HCT116 (cell line): Measurements from ENCODE around the gene RAB40C.

Experiments
- CEBPB ChIP-seq: IDR thresholded peaks from 2 replicates; pipeline ENCODE4 v1.6.1; 2012; ENCODE audit warnings: low read depth
- EGR1 ChIP-seq: IDR thresholded peaks from 2 replicates; pipeline ENCODE4 v1.6.1; 2012; ENCODE audit warnings: low read depth
- EZH2 ChIP-seq: fragments of 200-600 bp; sonication (generic); IDR thresholded peaks from 2 replicates; pipeline ENCODE4 v1.6.1; 2017; ENCODE audit warnings: antibody characterized with exemption, mixed run types
- EZH2phosphoT487 ChIP-seq: fragments of 200-600 bp; IDR thresholded peaks from 2 replicates; pipeline ENCODE4 v1.6.1; 2018; ENCODE audit warnings: antibody characterized with exemption, borderline replicate concordance
- JUND ChIP-seq: IDR thresholded peaks from 2 replicates; pipeline ENCODE4 v1.6.1; 2012
- POLR2A ChIP-seq: IDR thresholded peaks from 2 replicates; pipeline ENCODE4 v1.7.0; 2011; ENCODE audit warnings: borderline replicate concordance; ENCODE audit not compliant: insufficient read depth, insufficient read length; ENCODE audit errors: extremely low read depth
- POLR2AphosphoS5 ChIP-seq: IDR thresholded peaks from 2 replicates; pipeline ENCODE4 v1.6.1; 2011; ENCODE audit warnings: mild to moderate bottlenecking, low read depth, low read length, moderate library complexity
- SRF ChIP-seq: IDR thresholded peaks from 2 replicates; pipeline ENCODE4 v1.6.1; 2012; ENCODE audit warnings: low read depth
- YY1 ChIP-seq: IDR thresholded peaks from 2 replicates; pipeline ENCODE4 v1.6.1; 2011; ENCODE audit warnings: low read length, low read depth, moderate library complexity, mild to moderate bottlenecking; ENCODE audit not compliant: insufficient replicate concordance; ENCODE audit errors: extremely low read depth
- ZFX ChIP-seq: fragments of 450-650 bp; IDR thresholded peaks from 2 replicates; pipeline ENCODE4 v1.6.1; 2017
- TF ChIP-seq, protein P1 (sequence below), 3 experiments: fragments of 200-600 bp in 1 of 3; sonication (generic) in 1 of 3; IDR thresholded peaks in 2 of 3; conservative IDR thresholded peaks in 1 of 3; 2 replicates each; pipeline ENCODE4 v1.5.1; 2012 to 2017; ENCODE audit warnings: low read depth in 2 of 3, low read length in 2 of 3, antibody characterized with exemption in 1 of 3, borderline replicate concordance in 1 of 3, control low read depth in 1 of 3, mild to moderate bottlenecking in 1 of 3, mixed read lengths in 1 of 3, mixed run types in 1 of 3, moderate library complexity in 1 of 3; ENCODE audit not compliant: insufficient read depth in 1 of 3
- TF ChIP-seq, protein P2 (sequence below): IDR thresholded peaks from 2 replicates; pipeline ENCODE4 v1.6.1; 2012; ENCODE audit warnings: low read depth
- TF ChIP-seq, protein P3 (sequence below): IDR thresholded peaks from 2 replicates; pipeline ENCODE4 v1.6.1; 2012
- TF ChIP-seq, protein P4 (sequence below): IDR thresholded peaks from 2 replicates; pipeline ENCODE4 v1.6.1; 2011; ENCODE audit warnings: mild to moderate bottlenecking, low read length, moderate library complexity; ENCODE audit not compliant: insufficient replicate concordance; ENCODE audit errors: extremely low read depth

DNA sequence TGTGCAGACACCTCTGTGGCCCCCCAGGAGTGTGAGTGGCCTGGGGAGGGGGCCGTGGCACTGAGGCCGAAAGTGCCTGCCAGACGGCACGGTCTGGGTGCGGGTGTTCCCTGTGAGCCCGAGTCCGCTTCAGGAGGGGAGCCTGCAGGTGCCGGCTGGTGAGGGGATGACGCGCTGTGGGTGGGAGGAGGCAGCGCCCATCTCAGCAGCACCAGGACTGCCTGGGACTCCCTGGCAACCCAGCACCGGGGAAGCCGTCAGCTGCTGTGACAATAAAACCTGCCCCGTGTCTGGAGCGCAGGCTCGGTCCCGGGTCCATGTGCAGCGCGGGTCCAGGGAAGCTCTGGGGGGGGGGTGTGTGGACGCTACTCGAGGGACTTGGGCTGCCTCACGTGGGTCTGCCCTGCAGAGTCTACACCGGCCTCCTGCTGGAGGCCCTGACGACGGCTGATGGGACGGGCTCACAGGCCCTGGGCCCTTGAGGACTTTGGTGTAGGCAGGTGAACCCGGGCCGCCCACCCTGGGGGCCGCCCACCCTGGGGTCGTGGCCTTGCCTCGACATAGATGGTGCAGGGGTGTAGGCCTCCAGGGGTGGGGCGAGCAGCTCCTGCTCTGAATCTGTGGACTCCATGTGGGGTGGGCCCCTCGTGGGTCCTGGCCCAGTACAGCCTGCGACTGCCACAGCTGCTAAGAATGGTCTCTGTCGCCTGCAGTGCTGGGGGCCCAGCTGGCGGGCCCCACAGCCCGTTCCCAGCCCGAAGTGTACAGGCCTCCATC, 5.9 kb upstream of the RAB40C start:
- TF ChIP-seq, protein P1, sequence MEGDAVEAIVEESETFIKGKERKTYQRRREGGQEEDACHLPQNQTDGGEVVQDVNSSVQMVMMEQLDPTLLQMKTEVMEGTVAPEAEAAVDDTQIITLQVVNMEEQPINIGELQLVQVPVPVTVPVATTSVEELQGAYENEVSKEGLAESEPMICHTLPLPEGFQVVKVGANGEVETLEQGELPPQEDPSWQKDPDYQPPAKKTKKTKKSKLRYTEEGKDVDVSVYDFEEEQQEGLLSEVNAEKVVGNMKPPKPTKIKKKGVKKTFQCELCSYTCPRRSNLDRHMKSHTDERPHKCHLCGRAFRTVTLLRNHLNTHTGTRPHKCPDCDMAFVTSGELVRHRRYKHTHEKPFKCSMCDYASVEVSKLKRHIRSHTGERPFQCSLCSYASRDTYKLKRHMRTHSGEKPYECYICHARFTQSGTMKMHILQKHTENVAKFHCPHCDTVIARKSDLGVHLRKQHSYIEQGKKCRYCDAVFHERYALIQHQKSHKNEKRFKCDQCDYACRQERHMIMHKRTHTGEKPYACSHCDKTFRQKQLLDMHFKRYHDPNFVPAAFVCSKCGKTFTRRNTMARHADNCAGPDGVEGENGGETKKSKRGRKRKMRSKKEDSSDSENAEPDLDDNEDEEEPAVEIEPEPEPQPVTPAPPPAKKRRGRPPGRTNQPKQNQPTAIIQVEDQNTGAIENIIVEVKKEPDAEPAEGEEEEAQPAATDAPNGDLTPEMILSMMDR (IDR thresholded peaks at IDR 0.05 in 2 of 3, conservative IDR thresholded peaks at IDR 0.05 in 1 of 3; ENCODE audit: borderline replicate concordance in 1 of 3, insufficient read depth in 1 of 3, low read depth in 2 of 3, low read length in 2 of 3), result no peak
- TF ChIP-seq POLR2A (no peak), EZH2phosphoT487 (no peak), YY1 (no peak), SRF (no peak), CEBPB (no peak), JUND (no peak), POLR2AphosphoS5 (no peak), EGR1 (no peak), EZH2 (no peak), ZFX (no peak)
- TF ChIP-seq, protein P2, sequence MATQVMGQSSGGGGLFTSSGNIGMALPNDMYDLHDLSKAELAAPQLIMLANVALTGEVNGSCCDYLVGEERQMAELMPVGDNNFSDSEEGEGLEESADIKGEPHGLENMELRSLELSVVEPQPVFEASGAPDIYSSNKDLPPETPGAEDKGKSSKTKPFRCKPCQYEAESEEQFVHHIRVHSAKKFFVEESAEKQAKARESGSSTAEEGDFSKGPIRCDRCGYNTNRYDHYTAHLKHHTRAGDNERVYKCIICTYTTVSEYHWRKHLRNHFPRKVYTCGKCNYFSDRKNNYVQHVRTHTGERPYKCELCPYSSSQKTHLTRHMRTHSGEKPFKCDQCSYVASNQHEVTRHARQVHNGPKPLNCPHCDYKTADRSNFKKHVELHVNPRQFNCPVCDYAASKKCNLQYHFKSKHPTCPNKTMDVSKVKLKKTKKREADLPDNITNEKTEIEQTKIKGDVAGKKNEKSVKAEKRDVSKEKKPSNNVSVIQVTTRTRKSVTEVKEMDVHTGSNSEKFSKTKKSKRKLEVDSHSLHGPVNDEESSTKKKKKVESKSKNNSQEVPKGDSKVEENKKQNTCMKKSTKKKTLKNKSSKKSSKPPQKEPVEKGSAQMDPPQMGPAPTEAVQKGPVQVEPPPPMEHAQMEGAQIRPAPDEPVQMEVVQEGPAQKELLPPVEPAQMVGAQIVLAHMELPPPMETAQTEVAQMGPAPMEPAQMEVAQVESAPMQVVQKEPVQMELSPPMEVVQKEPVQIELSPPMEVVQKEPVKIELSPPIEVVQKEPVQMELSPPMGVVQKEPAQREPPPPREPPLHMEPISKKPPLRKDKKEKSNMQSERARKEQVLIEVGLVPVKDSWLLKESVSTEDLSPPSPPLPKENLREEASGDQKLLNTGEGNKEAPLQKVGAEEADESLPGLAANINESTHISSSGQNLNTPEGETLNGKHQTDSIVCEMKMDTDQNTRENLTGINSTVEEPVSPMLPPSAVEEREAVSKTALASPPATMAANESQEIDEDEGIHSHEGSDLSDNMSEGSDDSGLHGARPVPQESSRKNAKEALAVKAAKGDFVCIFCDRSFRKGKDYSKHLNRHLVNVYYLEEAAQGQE, result no peak
- TF ChIP-seq, protein P3, sequence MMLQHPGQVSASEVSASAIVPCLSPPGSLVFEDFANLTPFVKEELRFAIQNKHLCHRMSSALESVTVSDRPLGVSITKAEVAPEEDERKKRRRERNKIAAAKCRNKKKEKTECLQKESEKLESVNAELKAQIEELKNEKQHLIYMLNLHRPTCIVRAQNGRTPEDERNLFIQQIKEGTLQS, result no peak
- TF ChIP-seq, protein P4, sequence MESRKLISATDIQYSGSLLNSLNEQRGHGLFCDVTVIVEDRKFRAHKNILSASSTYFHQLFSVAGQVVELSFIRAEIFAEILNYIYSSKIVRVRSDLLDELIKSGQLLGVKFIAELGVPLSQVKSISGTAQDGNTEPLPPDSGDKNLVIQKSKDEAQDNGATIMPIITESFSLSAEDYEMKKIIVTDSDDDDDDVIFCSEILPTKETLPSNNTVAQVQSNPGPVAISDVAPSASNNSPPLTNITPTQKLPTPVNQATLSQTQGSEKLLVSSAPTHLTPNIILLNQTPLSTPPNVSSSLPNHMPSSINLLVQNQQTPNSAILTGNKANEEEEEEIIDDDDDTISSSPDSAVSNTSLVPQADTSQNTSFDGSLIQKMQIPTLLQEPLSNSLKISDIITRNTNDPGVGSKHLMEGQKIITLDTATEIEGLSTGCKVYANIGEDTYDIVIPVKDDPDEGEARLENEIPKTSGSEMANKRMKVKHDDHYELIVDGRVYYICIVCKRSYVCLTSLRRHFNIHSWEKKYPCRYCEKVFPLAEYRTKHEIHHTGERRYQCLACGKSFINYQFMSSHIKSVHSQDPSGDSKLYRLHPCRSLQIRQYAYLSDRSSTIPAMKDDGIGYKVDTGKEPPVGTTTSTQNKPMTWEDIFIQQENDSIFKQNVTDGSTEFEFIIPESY, result no peak
